Natural killer cell (primary cell): ENCODE data around the gene OR2S2. TPM values are rescaled to one million over a fixed set of nuclear protein-coding genes. Genes with fewer than 3 reads are reported as not detected.

Experiments used
- ATAC-seq, 3 donors: fragments of 150-1000 bp in 2 of 3; fragments of 200-7000 bp in 1 of 3; cut with Tn5 transposase; 1 replicate in 1 of 3; 2 replicates in 2 of 3; pipeline ENCODE4 v1.10.0; 2021; ENCODE audit warnings: mild to moderate bottlenecking in 2 of 3, moderate library complexity in 2 of 3
- DNase-seq, 2 donors: peaks; one replicate each; pipeline versions ENCODE4 v3.0.0 to v3.0.0-alpha.2; 2013 to 2021; ENCODE audit warnings: mixed read lengths in 1 of 2
- H3K27ac ChIP-seq: one replicate; pipeline ENCODE4 v1.5.1; 2013; ENCODE audit warnings: mild to moderate bottlenecking, low read length
- H3K27me3 ChIP-seq: one replicate; pipeline ENCODE4 v1.6.1; 2013; ENCODE audit warnings: low read length; ENCODE audit not compliant: control insufficient read depth, insufficient read depth
- H3K36me3 ChIP-seq: one replicate; pipeline ENCODE4 v1.6.1; 2013; ENCODE audit warnings: low read length; ENCODE audit not compliant: control insufficient read depth, insufficient read depth
- H3K4me1 ChIP-seq: one replicate; pipeline ENCODE4 v1.6.1; 2013; ENCODE audit warnings: low read length; ENCODE audit not compliant: control insufficient read depth, insufficient read depth
- H3K4me3 ChIP-seq: one replicate; pipeline ENCODE4 v1.5.1; 2013; ENCODE audit warnings: low read length
- H3K9me3 ChIP-seq: one replicate; pipeline ENCODE4 v1.6.1; 2013; ENCODE audit warnings: low read length; ENCODE audit not compliant: control insufficient read depth, insufficient read depth
- H3K27ac Mint-ChIP-seq, 2 donors: one replicate each; pipeline ENCODE4 v1.8.0; 2022; ENCODE audit warnings: mild to moderate bottlenecking in 2 of 2, mixed read lengths in 2 of 2, moderate library complexity in 1 of 2
- H3K27me3 Mint-ChIP-seq, 2 donors: one replicate each; pipeline ENCODE4 v1.8.0; 2022; ENCODE audit warnings: low read depth in 2 of 2, mixed read lengths in 2 of 2
- H3K36me3 Mint-ChIP-seq: one replicate; pipeline ENCODE4 v1.8.0; 2022; ENCODE audit warnings: mixed read lengths
- H3K4me1 Mint-ChIP-seq, 2 donors: one replicate each; pipeline ENCODE4 v1.8.0; 2022; ENCODE audit warnings: mixed read lengths in 2 of 2
- H3K4me3 Mint-ChIP-seq: one replicate; pipeline ENCODE4 v1.8.0; 2022; ENCODE audit warnings: mild to moderate bottlenecking, moderate library complexity, mixed read lengths
- H3K9me3 Mint-ChIP-seq, 2 donors: one replicate each; pipeline ENCODE4 v1.8.0; 2022; ENCODE audit warnings: mixed read lengths in 2 of 2
- CTCF ChIP-seq: fragments of 200-600 bp; IDR thresholded peaks from one replicate; pipeline ENCODE4 v1.8.0; 2022; ENCODE audit warnings: antibody characterized with exemption
- WGBS: methylation state at CpG from one replicate; pipeline ENCODE4 v1.1.7; 2013; ENCODE audit warnings: missing lambda C conversion rate; ENCODE audit not compliant: insufficient coverage; 5-methylcytosine and 5-hydroxymethylcytosine counted together
- intact Hi-C: fragments of 100-400 bp; cut with micrococcal nuclease; formaldehyde crosslinking; loops from one replicate; pipeline ENCODE4 v1.14.2; 2022
- total RNA-seq, 4 donors: library from RNA; stranded (reverse); fragments of 120-200 nt in 1 of 4; gene quantifications; one replicate each; pipeline versions ENCODE4 v1.2.3 to v1.2.4, GENCODE V29; 2013 to 2022

Gene OR2S2
- total RNA-seq, 3 donors from 2014 or later (not counting 1 experiment from before 2014, with no cell fraction given) = not detected

DNA sequence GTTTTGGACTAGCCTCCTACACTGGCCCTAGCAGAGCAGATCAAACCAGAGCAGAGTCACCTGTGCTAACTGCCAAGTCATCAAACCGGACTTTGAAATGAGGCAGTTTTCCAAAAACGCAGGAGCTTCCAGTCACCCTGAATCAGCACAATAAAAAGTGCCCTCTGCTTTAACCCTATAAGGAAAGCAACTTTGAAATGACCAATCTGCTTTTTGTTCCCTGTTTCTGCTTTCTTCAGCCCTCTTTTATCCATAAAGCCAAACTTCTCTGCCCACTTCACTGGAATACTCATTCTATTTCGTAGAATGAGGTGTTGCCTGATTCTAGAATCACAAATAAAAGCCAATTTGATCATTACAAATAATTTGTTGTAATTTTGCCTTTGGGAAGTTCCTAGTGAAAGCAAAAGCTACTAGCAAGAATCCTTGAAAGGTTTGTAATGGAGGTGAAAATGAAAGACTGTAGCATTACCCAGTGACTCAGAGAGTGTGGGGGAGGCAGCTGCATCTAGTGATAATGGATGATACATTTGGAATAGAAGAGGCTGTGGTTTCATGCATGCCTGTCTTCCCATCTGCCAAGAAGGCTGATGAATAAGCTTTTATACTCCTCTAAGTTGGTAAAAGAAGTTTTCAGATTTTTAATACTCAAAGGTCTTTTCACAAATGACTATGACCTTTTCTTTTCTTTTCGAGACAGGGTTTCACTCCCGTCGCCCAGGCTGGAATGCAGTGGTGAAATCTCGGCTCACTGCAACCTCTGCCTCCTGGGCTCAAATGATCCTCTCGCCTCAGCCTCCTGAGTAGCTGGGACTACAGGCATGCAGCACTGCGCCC lies 33.8 kb downstream of the OR2S2 start:
- 74% methylated on average over 8 of the region's 9 CpGs for WGBS
- no peak overlapping the region for H3K27ac Mint-ChIP-seq

GRCh38 chr9:35923598-35923926 lies 34.4 kb downstream of the OR2S2 start:
- WGBS = 100% methylated on average over 1 of the region's 1 CpG
- Mint-ChIP-seq H3K27me3 (peaks cover 13 to 19% of the 10 kb centered on the region in 2 donors), H3K36me3 (no peaks in the 10 kb centered on the region)

More for the DNA sequence above, 33.8 kb downstream of the OR2S2 start:
- no peaks in the 10 kb centered on the region for H3K27me3 ChIP-seq
- ATAC-seq = no peak
- no peak overlapping the region for H3K4me3 ChIP-seq
- H3K36me3 ChIP-seq = no peaks in the 10 kb centered on the region
- no peak for TF ChIP-seq CTCF
- H3K4me1 Mint-ChIP-seq = no peaks in the 10 kb centered on the region
- H3K27me3 Mint-ChIP-seq = peaks cover 14 to 19% of the 10 kb centered on the region in 2 donors
- no peaks in the 10 kb centered on the region for H3K36me3 Mint-ChIP-seq
- no peaks in the 10 kb centered on the region for H3K4me1 ChIP-seq
- intact Hi-C loops = no loop called here
- H3K9me3 Mint-ChIP-seq = no peaks in the 10 kb centered on the region
- H3K4me3 Mint-ChIP-seq = no peak overlapping the region
- no peaks in the 10 kb centered on the region for H3K9me3 ChIP-seq
- H3K27ac ChIP-seq = no peak overlapping the region
- no peak for DNase-seq

GRCh38 chr9:35920051-35920620 lies 37.8 kb downstream of the OR2S2 start:
- TF ChIP-seq CTCF = no peak
- 93% methylated on average over 3 of the region's 4 CpGs for WGBS
- Histone ChIP-seq H3K36me3 (no peaks in the 10 kb centered on the region), H3K4me3 (no peak overlapping the region), H3K27ac (no peak overlapping the region), H3K4me1 (no peaks in the 10 kb centered on the region), H3K9me3 (no peaks in the 10 kb centered on the region), H3K27me3 (no peaks in the 10 kb centered on the region)
- peaks cover 6 to 11% of the 10 kb centered on the region in 2 donors for H3K27me3 Mint-ChIP-seq
- no peaks in the 10 kb centered on the region for H3K36me3 Mint-ChIP-seq
- no peak overlapping the region for H3K4me3 Mint-ChIP-seq
- DNase-seq (no peak), ATAC-seq (no peak)
- intact Hi-C loops = no loop called here
- no peaks in the 10 kb centered on the region for H3K4me1 Mint-ChIP-seq
- H3K27ac Mint-ChIP-seq = no peak overlapping the region
- H3K9me3 Mint-ChIP-seq = no peaks in the 10 kb centered on the region

More at GRCh38 chr9:35923598-35923926, 34.4 kb downstream of the OR2S2 start:
- ATAC-seq = no peak
- H3K27ac ChIP-seq = no peak overlapping the region
- H3K4me3 ChIP-seq = no peak overlapping the region
- TF ChIP-seq CTCF = no peak
- intact Hi-C loops = no loop called here
- H3K9me3 Mint-ChIP-seq = no peaks in the 10 kb centered on the region
- no peaks in the 10 kb centered on the region for H3K4me1 ChIP-seq
- no peaks in the 10 kb centered on the region for H3K4me1 Mint-ChIP-seq
- no peaks in the 10 kb centered on the region for H3K27me3 ChIP-seq
- no peak for DNase-seq
- H3K27ac Mint-ChIP-seq = no peak overlapping the region
- H3K9me3 ChIP-seq = no peaks in the 10 kb centered on the region
- no peaks in the 10 kb centered on the region for H3K36me3 ChIP-seq
- no peak overlapping the region for H3K4me3 Mint-ChIP-seq
